NT2/D1 (cell line): ENCODE data around the gene BMERB1.

Source experiments
- DNase-seq: peaks from one replicate; pipeline ENCODE4 v3.0.0-alpha.2; 2011; ENCODE audit warnings: low read depth, low spot score
- H3K27me3 ChIP-seq: 2 replicates; pipeline ENCODE4 v1.6.0; 2011; ENCODE audit warnings: mild to moderate bottlenecking; ENCODE audit not compliant: insufficient read length, insufficient read depth
- H3K36me3 ChIP-seq: 2 replicates; pipeline ENCODE4 v1.6.1; 2011; ENCODE audit warnings: mild to moderate bottlenecking, low read length, mixed read lengths; ENCODE audit not compliant: insufficient read depth, insufficient read length
- H3K4me1 ChIP-seq: 2 replicates; pipeline ENCODE4 v1.5.1; 2011; ENCODE audit not compliant: insufficient read depth, insufficient read length
- H3K4me3 ChIP-seq: 2 replicates; pipeline ENCODE4 v1.5.1; 2011; ENCODE audit warnings: low read depth; ENCODE audit not compliant: insufficient read length
- H3K9ac ChIP-seq: 2 replicates; pipeline ENCODE4 v1.6.0; 2011; ENCODE audit warnings: low read depth; ENCODE audit not compliant: insufficient read length
- H3K9me3 ChIP-seq: 2 replicates; pipeline ENCODE4 v1.5.1; 2011; ENCODE audit warnings: mild to moderate bottlenecking, low read length; ENCODE audit not compliant: insufficient read depth
- SUZ12 ChIP-seq: IDR thresholded peaks from 2 replicates; pipeline ENCODE4 v1.6.1; 2011; ENCODE audit not compliant: insufficient read length, insufficient read depth; ENCODE audit errors: extremely low read depth
- YY1 ChIP-seq: IDR thresholded peaks from 2 replicates; pipeline ENCODE4 v1.6.1; 2011; ENCODE audit not compliant: insufficient read length, insufficient read depth
- ZNF274 ChIP-seq: IDR thresholded peaks from 2 replicates; pipeline ENCODE4 v1.6.1; 2011; ENCODE audit warnings: mild to moderate bottlenecking, low read depth, low read length

BMERB1 gene

GRCh38 chr16:15523092-15523541 lies 88.7 kb downstream of the BMERB1 start:
- Histone ChIP-seq H3K27me3 (no peaks in the 10 kb centered on the region), H3K9ac (no peak overlapping the region), H3K9me3 (no peaks in the 10 kb centered on the region), H3K36me3 (no peaks in the 10 kb centered on the region), H3K4me1 (no peaks in the 10 kb centered on the region), H3K4me3 (no peak overlapping the region)
- DNase-seq, result no peak
- no peak for TF ChIP-seq SUZ12
- TF ChIP-seq ZNF274, result no peak
- no peak for TF ChIP-seq YY1

- Histone ChIP-seq H3K9me3 (no peaks in the 10 kb centered on the region), H3K27me3 (no peaks in the 10 kb centered on the region), H3K4me3 (no peak overlapping the region), H3K9ac (no peak overlapping the region), H3K36me3 (no peaks in the 10 kb centered on the region), H3K4me1 (no peaks in the 10 kb centered on the region)
- no peak for DNase-seq
- TF ChIP-seq ZNF274, result no peak
- TF ChIP-seq YY1, result no peak
- TF ChIP-seq SUZ12, result no peak
These were observed 89.6 kb downstream of the BMERB1 start for GRCh38 chr16:15523939-15524338.

GRCh38 chr16:15524966-15525365 lies 90.6 kb downstream of the BMERB1 start:
- TF ChIP-seq YY1, result no peak
- TF ChIP-seq SUZ12, result no peak
- H3K36me3 ChIP-seq, result no peaks in the 10 kb centered on the region
- H3K9ac ChIP-seq, result no peak overlapping the region
- no peaks in the 10 kb centered on the region for H3K9me3 ChIP-seq
- H3K27me3 ChIP-seq, result no peaks in the 10 kb centered on the region
- no peaks in the 10 kb centered on the region for H3K4me1 ChIP-seq
- no peak for DNase-seq
- H3K4me3 ChIP-seq, result no peak overlapping the region

GRCh38 chr16:15526097-15526496 lies 91.7 kb downstream of the BMERB1 start:
- no peak for DNase-seq
- no peaks in the 10 kb centered on the region for H3K27me3 ChIP-seq
- H3K9ac ChIP-seq, result no peak overlapping the region
- TF ChIP-seq YY1, result no peak
- no peak for TF ChIP-seq ZNF274
- no peak for TF ChIP-seq SUZ12
- H3K4me1 ChIP-seq, result no peaks in the 10 kb centered on the region
- H3K4me3 ChIP-seq, result no peak overlapping the region
- H3K9me3 ChIP-seq, result no peaks in the 10 kb centered on the region
- H3K36me3 ChIP-seq, result no peaks in the 10 kb centered on the region

- Histone ChIP-seq H3K9me3 (no peaks in the 10 kb centered on the region), H3K9ac (no peak overlapping the region), H3K36me3 (no peaks in the 10 kb centered on the region), H3K4me3 (no peak overlapping the region), H3K4me1 (no peaks in the 10 kb centered on the region), H3K27me3 (no peaks in the 10 kb centered on the region)
- no peak for TF ChIP-seq YY1
- no peak for TF ChIP-seq SUZ12
- no peak for DNase-seq
These were observed 92.3 kb downstream of the BMERB1 start for GRCh38 chr16:15526731-15527130.

- H3K9ac ChIP-seq, result no peak overlapping the region
- DNase-seq, result no peak
- no peak overlapping the region for H3K4me3 ChIP-seq
- H3K9me3 ChIP-seq, result no peaks in the 10 kb centered on the region
- H3K27me3 ChIP-seq, result no peaks in the 10 kb centered on the region
- H3K4me1 ChIP-seq, result no peaks in the 10 kb centered on the region
- TF ChIP-seq ZNF274 (no peak), YY1 (no peak), SUZ12 (no peak)
- H3K36me3 ChIP-seq, result no peaks in the 10 kb centered on the region
These were observed 95.3 kb downstream of the BMERB1 start for GRCh38 chr16:15529673-15530072.

GRCh38 chr16:15530085-15530484 lies 95.7 kb downstream of the BMERB1 start:
- DNase-seq, result no peak
- TF ChIP-seq ZNF274 (no peak), YY1 (no peak), SUZ12 (no peak)
- no peaks in the 10 kb centered on the region for H3K36me3 ChIP-seq
- H3K9ac ChIP-seq, result no peak overlapping the region
- H3K9me3 ChIP-seq, result no peaks in the 10 kb centered on the region
- no peak overlapping the region for H3K4me3 ChIP-seq
- no peaks in the 10 kb centered on the region for H3K27me3 ChIP-seq
- H3K4me1 ChIP-seq, result no peaks in the 10 kb centered on the region

- no peak for TF ChIP-seq SUZ12
- no peak for DNase-seq
- H3K9me3 ChIP-seq, result no peaks in the 10 kb centered on the region
These were observed 98.4 kb downstream of the BMERB1 start for GRCh38 chr16:15532825-15533224.

More at GRCh38 chr16:15532825-15533224, 98.4 kb downstream of the BMERB1 start:
- H3K4me3 ChIP-seq, result no peak overlapping the region
- no peaks in the 10 kb centered on the region for H3K27me3 ChIP-seq
- no peaks in the 10 kb centered on the region for H3K4me1 ChIP-seq
- no peaks in the 10 kb centered on the region for H3K36me3 ChIP-seq
- no peak overlapping the region for H3K9ac ChIP-seq
